ENCODE data around the gene GRID1.

DNA sequence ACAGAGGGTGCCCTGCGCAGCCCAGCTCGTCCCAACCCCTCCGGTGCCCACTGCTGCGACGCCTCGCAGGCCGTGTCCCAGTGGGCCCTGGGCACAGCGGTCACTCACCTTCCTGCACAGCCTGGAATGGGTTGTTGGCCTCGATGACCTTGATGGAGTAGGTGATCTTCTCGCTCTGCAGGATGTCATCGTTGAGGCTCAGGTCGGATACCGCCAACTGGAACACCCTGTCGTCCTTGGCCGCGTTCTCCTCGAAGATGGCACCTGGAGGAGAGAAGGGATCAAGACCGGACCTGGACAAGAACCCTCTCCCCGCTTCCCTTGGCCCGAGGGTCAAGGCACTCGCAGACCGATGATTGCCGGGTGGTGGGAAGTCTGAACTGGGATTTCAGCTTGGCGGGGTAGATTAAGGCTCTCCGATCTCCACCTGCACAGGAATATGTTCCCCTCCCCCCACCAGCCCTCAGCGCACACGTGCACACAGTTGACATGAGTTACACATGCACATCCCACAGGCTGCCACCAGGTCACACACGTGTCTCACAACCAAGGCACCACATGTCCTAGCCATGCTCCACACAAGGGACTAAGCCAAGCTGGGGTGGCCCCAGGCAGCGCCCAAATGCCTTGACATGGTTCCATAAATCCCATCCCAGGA, 2.6 kb downstream of the GRID1 start:
- TF ChIP-seq TAF1 (IDR thresholded peaks at IDR 0.05; ENCODE audit: low read depth, low read length) (no peak), POLR2A (IDR thresholded peaks at IDR 0.05; ENCODE audit: low read depth, low read length) (no peak), PAX5 (IDR thresholded peaks at IDR 0.05; ENCODE audit: insufficient read depth, low read length, severe bottlenecking) (no peak), POU2F2 (IDR thresholded peaks at IDR 0.05; ENCODE audit: low read depth, low read length) (no peak)

Measured in GM12891 (cell line).